Measurements from ENCODE around the gene LHFPL3.

DNA sequence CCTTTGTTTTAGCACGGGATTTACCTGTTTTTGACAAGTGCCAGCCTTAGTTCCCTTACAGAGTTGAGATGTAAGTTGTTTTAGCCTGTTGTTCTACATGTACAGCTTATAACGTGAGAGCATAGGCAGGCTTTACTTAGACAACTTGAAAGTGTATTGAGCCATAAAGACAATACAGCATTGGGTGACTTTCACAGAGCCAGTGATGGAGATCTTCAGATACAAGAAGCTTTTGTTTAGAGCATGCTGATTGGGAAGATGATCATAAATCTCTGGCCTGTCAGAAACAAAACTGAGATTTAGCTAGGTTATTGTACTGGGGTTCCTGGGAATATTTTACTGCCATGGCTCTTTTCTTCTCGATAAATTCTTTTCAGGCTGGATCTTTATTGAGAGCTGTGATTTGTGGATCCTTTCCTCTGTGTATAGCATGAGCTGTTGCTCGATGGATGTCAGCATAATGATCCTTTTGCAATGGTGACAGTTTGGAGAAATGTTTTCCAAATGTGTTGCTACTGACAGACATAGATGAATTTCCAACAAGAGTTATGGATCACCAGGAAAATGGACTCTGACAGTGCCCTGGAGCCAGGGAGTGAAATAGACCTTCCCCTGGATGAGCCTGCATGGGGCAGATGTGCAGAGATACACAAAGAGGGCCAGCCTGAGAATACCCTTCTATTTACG is 30.2 kb downstream of the LHFPL3 start:
- TF ChIP-seq, protein P1, sequence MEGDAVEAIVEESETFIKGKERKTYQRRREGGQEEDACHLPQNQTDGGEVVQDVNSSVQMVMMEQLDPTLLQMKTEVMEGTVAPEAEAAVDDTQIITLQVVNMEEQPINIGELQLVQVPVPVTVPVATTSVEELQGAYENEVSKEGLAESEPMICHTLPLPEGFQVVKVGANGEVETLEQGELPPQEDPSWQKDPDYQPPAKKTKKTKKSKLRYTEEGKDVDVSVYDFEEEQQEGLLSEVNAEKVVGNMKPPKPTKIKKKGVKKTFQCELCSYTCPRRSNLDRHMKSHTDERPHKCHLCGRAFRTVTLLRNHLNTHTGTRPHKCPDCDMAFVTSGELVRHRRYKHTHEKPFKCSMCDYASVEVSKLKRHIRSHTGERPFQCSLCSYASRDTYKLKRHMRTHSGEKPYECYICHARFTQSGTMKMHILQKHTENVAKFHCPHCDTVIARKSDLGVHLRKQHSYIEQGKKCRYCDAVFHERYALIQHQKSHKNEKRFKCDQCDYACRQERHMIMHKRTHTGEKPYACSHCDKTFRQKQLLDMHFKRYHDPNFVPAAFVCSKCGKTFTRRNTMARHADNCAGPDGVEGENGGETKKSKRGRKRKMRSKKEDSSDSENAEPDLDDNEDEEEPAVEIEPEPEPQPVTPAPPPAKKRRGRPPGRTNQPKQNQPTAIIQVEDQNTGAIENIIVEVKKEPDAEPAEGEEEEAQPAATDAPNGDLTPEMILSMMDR (conservative IDR thresholded peaks at IDR 0.05; ENCODE audit: low read length), result no peak
- no peak for TF ChIP-seq EZH2phosphoT487 (IDR thresholded peaks at IDR 0.05; ENCODE audit: borderline replicate concordance, low read depth, low read length)

Data from OCI-LY7 (cell line).